Smooth muscle cell (in vitro differentiated cells): ENCODE data around the gene NXT2. TPM values are rescaled to one million over a fixed set of nuclear protein-coding genes. Genes with fewer than 3 reads are reported as not detected.

Source experiments
- DNase-seq: peaks from one replicate; lab custom pipeline; 2025; ENCODE audit not compliant: unreplicated experiment; lab: John Stamatoyannopoulos, UW
- H2AFZ ChIP-seq: fragments of 200-600 bp; sonication (generic); 2 replicates; pipeline ENCODE4 v1.6.0; 2016; ENCODE audit warnings: antibody characterized with exemption, low read depth, mild to moderate bottlenecking
- H3F3A ChIP-seq: fragments of 200-600 bp; sonication (generic); 2 replicates; pipeline ENCODE4 v1.6.0; 2017; ENCODE audit warnings: antibody characterized with exemption, low read depth
- H3K27ac ChIP-seq: fragments of 200-600 bp; sonication (generic); 2 replicates; pipeline ENCODE4 v1.5.1; 2016; ENCODE audit warnings: low read depth, mild to moderate bottlenecking
- H3K27me3 ChIP-seq: fragments of 200-600 bp; sonication (generic); 2 replicates; pipeline ENCODE4 v1.6.1; 2016; ENCODE audit warnings: low read depth, mild to moderate bottlenecking
- H3K36me3 ChIP-seq: fragments of 200-600 bp; sonication (generic); 2 replicates; pipeline ENCODE4 v1.5.1; 2016; ENCODE audit warnings: low read depth
- H3K4me1 ChIP-seq: fragments of 200-600 bp; sonication (generic); 2 replicates; pipeline ENCODE4 v1.5.1; 2016; ENCODE audit warnings: low read depth
- H3K4me2 ChIP-seq: fragments of 200-600 bp; sonication (generic); 2 replicates; pipeline ENCODE4 v1.6.0; 2016; ENCODE audit warnings: mild to moderate bottlenecking
- H3K4me3 ChIP-seq: fragments of 200-600 bp; sonication (generic); 2 replicates; pipeline ENCODE4 v1.5.1; 2016; ENCODE audit warnings: mild to moderate bottlenecking
- H3K79me2 ChIP-seq: fragments of 200-600 bp; sonication (generic); 2 replicates; pipeline ENCODE4 v1.6.0; 2016; ENCODE audit warnings: low read depth, mild to moderate bottlenecking
- H3K9ac ChIP-seq: fragments of 200-600 bp; sonication (generic); 2 replicates; pipeline ENCODE4 v1.6.0; 2016; ENCODE audit warnings: low read depth
- H3K9me3 ChIP-seq: fragments of 200-600 bp; sonication (generic); replicated peaks from 2 replicates; pipeline ENCODE4 v1.5.1; 2016; ENCODE audit warnings: low read depth
- H4K20me1 ChIP-seq: fragments of 200-600 bp; sonication (generic); 2 replicates; pipeline ENCODE4 v1.6.0; 2016; ENCODE audit warnings: low read depth
- CTCF ChIP-seq: fragments of 200-600 bp; sonication (generic); IDR thresholded peaks from 2 replicates; pipeline ENCODE4 v1.5.1; 2017; ENCODE audit warnings: borderline replicate concordance, mild to moderate bottlenecking, antibody characterized with exemption; ENCODE audit not compliant: insufficient read depth, poor library complexity, severe bottlenecking
- WGBS: methylation state at CpG from one replicate; pipeline ENCODE4 v1.1.7; 2016; ENCODE audit warnings: low lambda C conversion rate; 5-methylcytosine and 5-hydroxymethylcytosine counted together
- polyA plus RNA-seq: library from polyadenylated mRNA; unstranded; fragments of >200 nt; fragmentation: Nextera tagmentation; extraction: Ambion mirVana; gene quantifications from 2 replicates; pipeline ENCODE4 v1.2.1, GENCODE V29; 2016
- total RNA-seq: library from RNA; depleted of rRNA; stranded (reverse); fragments of >200 nt; gene quantifications from 2 replicates; pipeline ENCODE4 v1.2.3, GENCODE V29; 2014

Gene NXT2
- total and polyA plus RNA-seq, 2 experiments from 2014 or later, result 4.7 to 12.8 TPM

- Histone ChIP-seq H3K36me3 (no peaks in the 10 kb centered on the region), H3K27me3 (no peaks in the 10 kb centered on the region), H3K4me3 (no peak overlapping the region), H3K9me3 (no peaks in the 10 kb centered on the region), H4K20me1 (no peaks in the 10 kb centered on the region), H3K4me2 (no peak overlapping the region), H3K9ac (no peak overlapping the region), H3K79me2 (no peaks in the 10 kb centered on the region), H3K27ac (no peak overlapping the region), H3F3A (no peaks in the 10 kb centered on the region), H2AFZ (no peak overlapping the region), H3K4me1 (no peaks in the 10 kb centered on the region)
- no peak for DNase-seq
- WGBS, result 82% methylated on average over 1 of the region's 1 CpG
- no peak for TF ChIP-seq CTCF
Measured at GRCh38 chrX:109533005-109533404, 3.6 kb upstream of the NXT2 start.

- H3K4me2 ChIP-seq, result no peak overlapping the region
Measured at GRCh38 chrX:109533631-109534030, 3.0 kb upstream of the NXT2 start.

GRCh38 chrX:109534933-109535332 lies 1.7 kb upstream of the NXT2 start:
- H4K20me1 ChIP-seq, result no peaks in the 10 kb centered on the region
- H3K27me3 ChIP-seq, result no peaks in the 10 kb centered on the region
- no peak overlapping the region for H3K4me2 ChIP-seq
- 82% methylated on average over 9 of the region's 10 CpGs for WGBS
- TF ChIP-seq CTCF, result no peak
- H3K79me2 ChIP-seq, result no peaks in the 10 kb centered on the region
- no peak overlapping the region for H2AFZ ChIP-seq
- no peak overlapping the region for H3K4me3 ChIP-seq
- DNase-seq, result no peak
- H3F3A ChIP-seq, result no peaks in the 10 kb centered on the region
- H3K4me1 ChIP-seq, result no peaks in the 10 kb centered on the region
- H3K36me3 ChIP-seq, result no peaks in the 10 kb centered on the region
- no peak overlapping the region for H3K27ac ChIP-seq
- H3K9me3 ChIP-seq, result no peaks in the 10 kb centered on the region
- H3K9ac ChIP-seq, result no peak overlapping the region

More at GRCh38 chrX:109533631-109534030, 3.0 kb upstream of the NXT2 start:
- no peaks in the 10 kb centered on the region for H4K20me1 ChIP-seq
- H3K79me2 ChIP-seq, result no peaks in the 10 kb centered on the region
- no peak overlapping the region for H2AFZ ChIP-seq
- H3K9ac ChIP-seq, result no peak overlapping the region
- H3F3A ChIP-seq, result no peaks in the 10 kb centered on the region
- no peaks in the 10 kb centered on the region for H3K4me1 ChIP-seq
- WGBS, result 83% methylated on average over 2 of the region's 2 CpGs
- no peak overlapping the region for H3K4me3 ChIP-seq
- no peak for DNase-seq
- TF ChIP-seq CTCF, result no peak
- no peak overlapping the region for H3K27ac ChIP-seq
- H3K36me3 ChIP-seq, result no peaks in the 10 kb centered on the region
- no peaks in the 10 kb centered on the region for H3K9me3 ChIP-seq
- no peaks in the 10 kb centered on the region for H3K27me3 ChIP-seq

- H3K4me3 ChIP-seq, result no peak overlapping the region
Measured at GRCh38 chrX:109535578-109535977, 1.1 kb upstream of the NXT2 start.

More at GRCh38 chrX:109535578-109535977, 1.1 kb upstream of the NXT2 start:
- H3K9ac ChIP-seq, result no peak overlapping the region
- no peaks in the 10 kb centered on the region for H3F3A ChIP-seq
- no peaks in the 10 kb centered on the region for H4K20me1 ChIP-seq
- no peaks in the 10 kb centered on the region for H3K4me1 ChIP-seq
- no peak for TF ChIP-seq CTCF
- no peaks in the 10 kb centered on the region for H3K36me3 ChIP-seq
- H3K9me3 ChIP-seq, result no peaks in the 10 kb centered on the region
- WGBS, result 90% methylated on average over 8 of the region's 8 CpGs
- H2AFZ ChIP-seq, result no peak overlapping the region
- no peak overlapping the region for H3K27ac ChIP-seq
- DNase-seq, result no peak
- H3K27me3 ChIP-seq, result no peaks in the 10 kb centered on the region
- H3K4me2 ChIP-seq, result no peak overlapping the region
- H3K79me2 ChIP-seq, result no peaks in the 10 kb centered on the region
